Measurements from ENCODE around the gene TMEM98. TPM values are rescaled to one million over a fixed set of nuclear protein-coding genes. Genes with fewer than 3 reads are reported as not detected.
"Not testable (repeated sequence)": the region's sequence is repeated elsewhere in the genome, so short reads cannot be mapped to it uniquely, and the experiment has no call there.

The TMEM98 gene
- total RNA-seq, 1 donor from 2014 or later = 81.7 TPM

DNA sequence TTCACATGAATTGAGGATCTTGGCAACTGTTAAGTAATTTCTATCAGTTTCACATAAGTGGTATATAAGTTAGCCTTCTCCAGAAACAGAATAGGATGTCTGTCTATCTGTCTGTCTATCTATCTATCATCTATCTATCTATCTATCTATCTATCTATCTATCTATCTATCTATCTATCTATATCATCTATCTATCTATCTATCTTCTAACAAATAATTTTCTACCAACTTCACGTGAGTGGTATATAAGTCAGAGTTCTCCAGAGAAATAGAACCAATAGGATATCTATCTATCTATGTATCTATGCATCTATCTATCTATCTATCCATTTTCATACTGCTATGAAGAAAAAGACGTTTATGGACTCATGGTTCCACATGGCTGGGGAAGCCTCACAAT lies 52.3 kb downstream of the TMEM98 start:
- no peak for DNase-seq (ENCODE audit: low read depth in 2 of 2)

DNA sequence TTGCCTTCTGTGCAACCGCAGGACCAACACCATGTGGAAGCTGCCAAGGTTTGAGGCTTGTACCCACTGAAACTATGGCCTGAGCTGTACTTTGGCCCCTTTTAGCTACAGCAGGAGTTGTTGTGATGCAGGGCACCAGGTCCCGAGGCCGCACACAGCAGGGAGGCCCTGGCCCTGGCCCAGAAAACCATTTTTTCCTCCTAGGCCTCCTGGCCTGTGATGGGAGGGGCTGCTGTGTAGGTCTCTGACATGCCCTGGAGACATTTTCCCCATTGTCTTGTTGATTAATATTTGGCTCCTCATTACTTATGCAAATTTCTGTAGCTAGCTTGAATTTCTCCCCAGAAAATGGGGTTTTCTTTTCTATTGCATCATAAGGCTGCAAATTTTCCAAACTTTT lies 53.7 kb downstream of the TMEM98 start:
- DNase-seq (ENCODE audit: low read depth in 2 of 2) = not testable (repeated sequence)

DNA sequence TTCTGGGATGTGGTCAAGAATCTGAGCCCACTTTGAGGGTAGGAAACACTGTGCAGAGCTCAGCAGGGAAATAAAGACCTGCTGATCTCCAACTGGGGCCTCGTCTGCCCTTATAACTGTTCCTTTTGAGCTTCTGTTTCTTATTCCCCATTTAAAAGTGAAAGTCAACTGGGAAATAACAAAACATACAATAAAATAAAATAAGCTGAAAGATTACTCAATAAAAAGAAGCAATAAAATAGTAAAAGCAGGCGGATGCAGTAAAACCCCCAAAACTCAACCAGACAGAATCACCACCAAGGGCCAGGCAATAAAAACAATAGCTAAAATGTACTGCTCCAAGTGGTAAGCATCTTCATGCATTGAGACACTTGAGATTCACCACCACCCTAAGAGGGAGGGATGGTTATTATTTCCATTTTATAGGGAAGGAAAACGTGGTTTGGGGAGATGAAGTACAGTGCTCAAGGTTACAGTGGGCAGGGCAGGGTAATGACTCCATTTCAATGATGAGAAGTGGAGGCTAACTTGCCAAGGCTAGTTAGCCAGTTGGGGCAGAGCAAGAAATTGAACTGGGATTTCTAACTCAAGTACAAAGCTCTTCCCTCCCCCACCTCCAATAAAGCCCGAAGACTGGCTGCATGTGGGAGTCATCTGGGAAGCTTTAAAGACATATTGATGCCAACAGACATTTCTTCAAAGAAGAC lies 57.2 kb downstream of the TMEM98 start:
- DNase-seq (ENCODE audit: low read depth in 2 of 2) = no peak

- DNase-seq (ENCODE audit: low read depth in 2 of 2) = not testable (repeated sequence)
These were observed 59.5 kb downstream of the TMEM98 start for GRCh38 chr17:32987453-32987805.

- not testable (repeated sequence) for DNase-seq (ENCODE audit: low read depth in 2 of 2)
These were observed 59.9 kb downstream of the TMEM98 start for GRCh38 chr17:32987868-32988267.

GRCh38 chr17:32988481-32989101 lies 60.6 kb downstream of the TMEM98 start:
- no peak for DNase-seq (ENCODE audit: low read depth in 2 of 2)

DNA sequence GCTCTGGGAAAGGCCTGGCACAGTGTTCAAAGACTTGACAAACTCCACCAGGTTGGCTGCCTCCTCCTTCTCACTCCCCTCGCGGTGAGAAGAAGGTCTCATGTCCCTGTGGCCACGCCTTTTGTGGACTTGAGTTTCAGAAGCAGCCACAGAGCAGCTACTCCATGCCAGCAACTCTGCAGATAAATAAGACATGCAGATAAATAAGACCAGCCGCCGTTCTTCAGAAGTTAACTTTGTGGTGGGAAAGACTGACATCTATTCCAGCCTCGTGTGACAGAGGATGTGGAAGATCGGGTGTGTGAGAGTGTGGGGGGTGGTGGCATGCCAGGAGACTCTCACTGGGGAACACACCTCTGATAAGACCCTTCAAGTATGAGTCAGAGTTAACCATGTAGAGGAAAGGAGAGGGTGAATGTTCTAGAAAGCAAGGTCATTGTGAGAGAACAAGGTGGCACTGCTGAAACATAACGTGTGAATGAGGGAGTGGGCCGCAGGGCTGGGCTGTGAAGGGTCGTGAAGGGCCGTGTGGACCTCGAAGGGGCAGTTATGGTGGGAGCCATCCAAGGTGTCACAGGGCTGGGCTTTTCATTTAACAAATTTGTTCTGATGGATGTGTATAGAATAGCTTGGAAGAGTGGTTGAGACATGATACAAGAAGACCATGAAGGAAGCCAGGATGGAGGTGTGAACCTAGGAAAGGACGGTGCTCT lies 64.5 kb downstream of the TMEM98 start:
- DNase-seq (ENCODE audit: low read depth in 2 of 2) = no peak

- DNase-seq (ENCODE audit: low read depth in 2 of 2) = no peak
These were observed 66.0 kb downstream of the TMEM98 start for GRCh38 chr17:32993977-32994376.

Other genes starting within 250 kb of the TMEM98 start
- gene MYO1D, start 51.0 kb upstream of the TMEM98 start, total RNA-seq = 56.3 and 57.8 TPM in 2 replicates
- not detected in 2 replicates for gene SPACA3, start 63.7 kb downstream of the TMEM98 start, total RNA-seq

Measured in lung microvascular endothelial cell (primary cell).